Measurements from ENCODE around the gene MAP1LC3B. TPM values are rescaled to one million over a fixed set of nuclear protein-coding genes. Genes with fewer than 3 reads are reported as not detected.
A peak's percentile ranks its signal among the peaks of the same experiment; 100 is the strongest.

Gene MAP1LC3B
- total and polyA plus RNA-seq, 2 of the 8 experiments (the other 6 are each of a cell fraction or from before 2014, with no cell fraction given): 29.5 to 48.5 TPM

- no peak overlapping the region for H4K8ac ChIP-seq (ENCODE audit: extremely low read depth, insufficient read depth, low read length)
- no peak overlapping the region for H3K56ac ChIP-seq (replicated peaks; ENCODE audit: insufficient read length, low read depth, low read length)
- H2BK20ac ChIP-seq (ENCODE audit: low read length): no peak overlapping the region
- no peaks in the 10 kb centered on the region for H3K23me2 ChIP-seq (ENCODE audit: low read depth, low read length)
- no peak overlapping the region for H2BK12ac ChIP-seq (ENCODE audit: low read depth, low read length)
- peaks cover 6% of the 10 kb centered on the region for H3K79me1 ChIP-seq (ENCODE audit: low read depth, low read length)
- H3K4ac ChIP-seq (replicated peaks; ENCODE audit: insufficient read length, low read depth, low read length): no peak overlapping the region
- peaks cover 0 to 11% (median 1%) of the 10 kb centered on the region in 4 experiments; a peak in 3 of 7 replicates for H3K4me1 ChIP-seq (replicated peaks in 1 of 4; ENCODE audit: control insufficient read depth in 3 of 4, insufficient read depth in 4 of 4, low read length in 3 of 4)
- peaks cover 0 to 2% of the 10 kb centered on the region in 2 experiments for H4K20me1 ChIP-seq (replicated peaks in 1 of 2; ENCODE audit: control insufficient read depth in 1 of 2, insufficient read depth in 2 of 2, low read length in 2 of 2)
- H3K36me3 ChIP-seq (ENCODE audit: control insufficient read depth in 2 of 4, insufficient read depth in 4 of 4, low read length in 3 of 4): peaks cover 0 to 5% (median 3%) of the 10 kb centered on the region in 4 experiments; a peak in 5 of 8 replicates
- no peak overlapping the region for H3K4me2 ChIP-seq (ENCODE audit: insufficient read depth in 1 of 2, low read depth in 2 of 2, low read length in 2 of 2)
- POLR2A ChIA-PET (ENCODE audit: partially characterized antibody): no interaction called here
- H3K4me3 ChIP-seq (ENCODE audit: extremely low read depth in 1 of 4, insufficient read depth in 2 of 4, low read depth in 3 of 4, low read length in 4 of 4): no peak overlapping the region
- DNase-seq (ENCODE audit: low read depth in 1 of 2, low spot score in 2 of 2): no peak
- H3K27me3 ChIP-seq (replicated peaks in 1 of 4; ENCODE audit: control insufficient read depth in 3 of 4, extremely low read depth in 1 of 4, insufficient read depth in 3 of 4, low read length in 3 of 4): no peaks in the 10 kb centered on the region
- peak overlapping the region; percentile 28; the same call in 1 of the 2 replicates for H3K18ac ChIP-seq (ENCODE audit: extremely low read depth, low read length)
- H3K27ac ChIP-seq (ENCODE audit: low read depth, low read length): no peak overlapping the region
- H2AFZ ChIP-seq (ENCODE audit: low read length): no peak overlapping the region
- no peak overlapping the region for H3K9ac ChIP-seq (replicated peaks in 1 of 4; ENCODE audit: extremely low read depth in 1 of 4, low read depth in 3 of 4, low read length in 3 of 4)
- H2BK120ac ChIP-seq (replicated peaks; ENCODE audit: low read depth, low read length): no peak overlapping the region
- no peak overlapping the region for H2BK5ac ChIP-seq (ENCODE audit: low read depth, low read length)
- peak overlapping the region; percentile 10 for H4K5ac ChIP-seq (ENCODE audit: insufficient read length, low read depth, low read length)
- CTCF ChIA-PET (ENCODE audit: partially characterized antibody): interaction anchor here (0.6 kb wide), 1 partner anchor 25 kb away, joined by 3 read pairs; no protein-coding TSS in a partner anchor
- no peak overlapping the region for H3K23ac ChIP-seq (ENCODE audit: insufficient read length)
- no peak overlapping the region for H2AK5ac ChIP-seq (ENCODE audit: low read depth, low read length)
- H4K91ac ChIP-seq (replicated peaks; ENCODE audit: insufficient read length, low read length): no peak overlapping the region
- H3K9me3 ChIP-seq (ENCODE audit: insufficient read depth in 2 of 2, low read depth in 1 of 2, low read length in 1 of 2): no peaks in the 10 kb centered on the region
- 86% methylated on average over 11 of the region's 17 CpGs; no CpG with 5 or more reads in 1 of the 2 experiments for WGBS, 2 experiments (ENCODE audit: extremely low coverage in 1 of 2, insufficient coverage in 1 of 2, insufficient read length in 1 of 2, insufficient replicate concordance in 2 of 2, low coverage in 1 of 2, low lambda C conversion rate in 2 of 2, missing lambda C conversion rate in 1 of 2)
- H3K14ac ChIP-seq (ENCODE audit: insufficient read length): no peak overlapping the region
- H2BK15ac ChIP-seq (ENCODE audit: low read length): no peak overlapping the region
- no peaks in the 10 kb centered on the region; a peak in 1 of 4 replicates for H3K79me2 ChIP-seq (ENCODE audit: control insufficient read depth in 1 of 2, insufficient read depth in 2 of 2, low read length in 2 of 2)
- no peak for FAIRE-seq
- TF ChIP-seq SUZ12 (IDR thresholded peaks at IDR 0.05; ENCODE audit: low read length): no peak
- no peak for TF ChIP-seq CBX8 (IDR thresholded peaks at IDR 0.05; ENCODE audit: borderline replicate concordance, low read depth, low read length)
- no peak for TF ChIP-seq TAF1 (IDR thresholded peaks at IDR 0.05; ENCODE audit: low read depth, low read length)
- TF ChIP-seq SP1 (IDR thresholded peaks at IDR 0.05; ENCODE audit: low read depth, low read length): no peak
- TF ChIP-seq PHF8 (conservative IDR thresholded peaks at IDR 0.05; ENCODE audit: low read depth, low read length): no peak
- no peak for TF ChIP-seq POLR2AphosphoS5 (IDR thresholded peaks at IDR 0.05; ENCODE audit: low read depth, low read length)
- TF ChIP-seq YY1 (IDR thresholded peaks at IDR 0.05; ENCODE audit: low read depth, low read length): no peak
- TF ChIP-seq SAP30 (IDR thresholded peaks at IDR 0.05; ENCODE audit: insufficient read depth, insufficient replicate concordance, low read length): no peak
- no peak for TF ChIP-seq SRF (IDR thresholded peaks at IDR 0.05; ENCODE audit: low read depth, low read length)
- no peak for TF ChIP-seq MAFK (IDR thresholded peaks at IDR 0.05; ENCODE audit: low read depth, low read length)
- TF ChIP-seq ATF2 (IDR thresholded peaks at IDR 0.05; ENCODE audit: low read length): no peak
- TF ChIP-seq POU5F1 (IDR thresholded peaks at IDR 0.05; ENCODE audit: low read depth, low read length): no peak
These were observed 47.1 kb upstream of the MAP1LC3B start for GRCh38 chr16:87344931-87345631.
